HepG2 (cell line): ENCODE data around the gene SKIC2. TPM values are rescaled to one million over a fixed set of nuclear protein-coding genes. Genes with fewer than 3 reads are reported as not detected.

Experiments
- AHDC1 ChIP-seq: sonication (generic); formaldehyde crosslinking; IDR thresholded peaks from 2 replicates; pipeline ENCODE4 v1.5.1; 2020; ENCODE audit warnings: mild to moderate bottlenecking, missing genetic modification reagents, borderline replicate concordance
- GATAD2A ChIP-seq: IDR thresholded peaks from 2 replicates; pipeline ENCODE4 v1.6.1; 2016
- JDP2 ChIP-seq: sonication (generic); formaldehyde crosslinking; IDR thresholded peaks from 2 replicates; pipeline ENCODE4 v1.8.1; 2022; ENCODE audit warnings: missing genetic modification reagents, borderline replicate concordance
- KDM2A ChIP-seq: sonication (generic); formaldehyde crosslinking; IDR thresholded peaks from 2 replicates; pipeline ENCODE4 v1.4.0; 2020; ENCODE audit warnings: low read depth, missing genetic modification reagents, borderline replicate concordance
- NBN ChIP-seq: fragments of 450-650 bp; conservative IDR thresholded peaks from 2 replicates; pipeline ENCODE4 v1.6.1; 2017
- NFAT5 ChIP-seq: sonication (generic); formaldehyde crosslinking; IDR thresholded peaks from 2 replicates; pipeline ENCODE4 v1.4.0; 2020; ENCODE audit warnings: missing genetic modification reagents
- NFE2 ChIP-seq: sonication (generic); formaldehyde crosslinking; IDR thresholded peaks from 2 replicates; pipeline ENCODE4 v1.4.0; 2020; ENCODE audit warnings: missing genetic modification reagents
- NKX3-1 ChIP-seq: sonication (generic); formaldehyde crosslinking; IDR thresholded peaks from 2 replicates; pipeline ENCODE4 v1.5.0; 2020; ENCODE audit warnings: missing genetic modification reagents
- PRPF4 ChIP-seq: fragments of 200-400 bp; formaldehyde crosslinking; IDR thresholded peaks from 2 replicates; pipeline ENCODE4 v1.6.1; 2016; ENCODE audit warnings: low read length, low read depth; ENCODE audit not compliant: poor library complexity, severe bottlenecking
- SNAI1 ChIP-seq: sonication (generic); formaldehyde crosslinking; IDR thresholded peaks from 2 replicates; pipeline ENCODE4 v1.5.0; 2020; ENCODE audit warnings: mild to moderate bottlenecking, missing genetic modification reagents, borderline replicate concordance
- SOX5 ChIP-seq: IDR thresholded peaks from 2 replicates; pipeline ENCODE4 v1.6.1; 2016; ENCODE audit warnings: borderline replicate concordance
- polyA plus RNA-seq, 8 experiments: library from polyadenylated mRNA; depleted of rRNA in 3 of 8; stranded (reverse) in 7 of 8; unstranded in 1 of 8; fragments of >200 nt; fragmentation: Illumina TruSeq in 4 of 8; extraction: Trizol in 4 of 8; gene quantifications; 2 replicates each; pipeline versions ENCODE4 v1.2.1 to v1.2.3, GENCODE V29; 2011 to 2016; ENCODE audit warnings: low read depth in 4 of 8, missing spikeins in 1 of 8, mixed read lengths in 1 of 8; ENCODE audit not compliant: insufficient read depth in 1 of 8
- total RNA-seq, 5 experiments: library from RNA; depleted of rRNA; stranded (reverse); fragments of >200 nt; fragmentation: Illumina TruSeq; extraction: Trizol; gene quantifications; 2 replicates each; pipeline ENCODE4 v1.2.3, GENCODE V29; 2016; ENCODE audit warnings: low read depth in 1 of 5
- TF ChIP-seq, protein P1 (sequence below): sonication (generic); formaldehyde crosslinking; IDR thresholded peaks from 2 replicates; pipeline ENCODE4 v1.4.0; 2020; ENCODE audit warnings: mild to moderate bottlenecking, missing genetic modification reagents
- TF ChIP-seq, protein P2 (sequence below): sonication (generic); formaldehyde crosslinking; IDR thresholded peaks from 2 replicates; pipeline ENCODE4 v1.8.0; 2022; ENCODE audit warnings: missing genetic modification reagents, mild to moderate bottlenecking, moderate library complexity, borderline replicate concordance

SKIC2 gene
- total and polyA plus RNA-seq, 2 of the 13 experiments (the other 11 are each of a cell fraction or from before 2014, with no cell fraction given) = 67.1 to 68.4 TPM

DNA sequence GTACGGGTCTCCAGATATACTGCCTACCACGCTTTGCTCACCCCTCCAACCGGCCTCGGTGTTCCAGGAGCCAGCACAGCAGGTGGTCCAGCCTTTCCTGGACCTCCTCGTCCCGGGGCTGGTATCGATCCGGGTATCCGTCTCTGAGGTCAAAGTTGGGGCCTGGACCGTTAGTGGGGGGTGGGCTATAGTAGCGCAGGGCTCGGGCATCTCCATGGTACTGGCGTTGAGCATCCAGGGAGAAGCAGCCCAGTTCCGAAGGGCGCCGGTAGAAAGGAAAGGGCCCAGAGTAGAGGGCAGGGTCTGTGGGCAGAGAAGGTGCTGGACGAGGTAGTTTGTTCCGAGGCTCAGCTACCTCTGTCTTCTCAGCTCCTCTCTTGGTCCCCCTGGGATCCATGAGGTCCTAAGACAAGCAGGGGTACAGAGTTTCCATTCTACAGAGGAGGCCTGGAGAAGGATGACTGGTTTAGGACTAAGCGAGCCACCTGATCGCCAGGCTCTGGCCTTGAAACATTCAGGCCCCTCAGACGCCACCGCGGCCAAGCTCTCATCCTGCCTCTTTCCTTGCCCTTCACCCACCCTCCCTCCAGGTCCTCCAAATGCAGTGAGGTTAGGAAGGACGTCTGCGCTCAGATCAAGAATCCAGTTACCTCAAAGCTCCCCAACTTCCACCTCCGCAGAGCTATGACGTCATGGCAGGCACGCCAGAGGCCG is 12.5 kb downstream of the SKIC2 start (continued):
- no peak for TF ChIP-seq NFAT5
- TF ChIP-seq KDM2A (CRISPR knock-in tag) = no peak
- no peak for TF ChIP-seq NFE2
- no peak for TF ChIP-seq NBN
- TF ChIP-seq, protein P1, sequence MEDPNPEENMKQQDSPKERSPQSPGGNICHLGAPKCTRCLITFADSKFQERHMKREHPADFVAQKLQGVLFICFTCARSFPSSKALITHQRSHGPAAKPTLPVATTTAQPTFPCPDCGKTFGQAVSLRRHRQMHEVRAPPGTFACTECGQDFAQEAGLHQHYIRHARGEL (CRISPR knock-in tag) = peak; percentile 16; the same call in 1 of the 2 replicates
- no peak for TF ChIP-seq GATAD2A (CRISPR knock-in tag)
- TF ChIP-seq, protein P2, sequence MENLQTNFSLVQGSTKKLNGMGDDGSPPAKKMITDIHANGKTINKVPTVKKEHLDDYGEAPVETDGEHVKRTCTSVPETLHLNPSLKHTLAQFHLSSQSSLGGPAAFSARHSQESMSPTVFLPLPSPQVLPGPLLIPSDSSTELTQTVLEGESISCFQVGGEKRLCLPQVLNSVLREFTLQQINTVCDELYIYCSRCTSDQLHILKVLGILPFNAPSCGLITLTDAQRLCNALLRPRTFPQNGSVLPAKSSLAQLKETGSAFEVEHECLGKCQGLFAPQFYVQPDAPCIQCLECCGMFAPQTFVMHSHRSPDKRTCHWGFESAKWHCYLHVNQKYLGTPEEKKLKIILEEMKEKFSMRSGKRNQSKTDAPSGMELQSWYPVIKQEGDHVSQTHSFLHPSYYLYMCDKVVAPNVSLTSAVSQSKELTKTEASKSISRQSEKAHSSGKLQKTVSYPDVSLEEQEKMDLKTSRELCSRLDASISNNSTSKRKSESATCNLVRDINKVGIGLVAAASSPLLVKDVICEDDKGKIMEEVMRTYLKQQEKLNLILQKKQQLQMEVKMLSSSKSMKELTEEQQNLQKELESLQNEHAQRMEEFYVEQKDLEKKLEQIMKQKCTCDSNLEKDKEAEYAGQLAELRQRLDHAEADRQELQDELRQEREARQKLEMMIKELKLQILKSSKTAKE (CRISPR knock-in tag) = no peak
- TF ChIP-seq PRPF4 = no peak
- TF ChIP-seq SNAI1 = no peak; the same call in 1 of the 2 replicates
- no peak; the same call in 1 of the 2 replicates for TF ChIP-seq SOX5 (CRISPR knock-in tag)
- TF ChIP-seq AHDC1 = 0 out of 2 replicates have a peak, but pooled peaks have one; percentile 6
- TF ChIP-seq NKX3-1 (CRISPR knock-in tag) = no peak
- TF ChIP-seq JDP2 (CRISPR knock-in tag) = no peak
